H9 (cell line): ENCODE results near the gene CDO1. TPM values are rescaled to one million over a fixed set of nuclear protein-coding genes. Genes with fewer than 3 reads are reported as not detected.

Source experiments
- DNase-seq: peaks from one replicate; pipeline ENCODE4 v3.0.0-alpha.2; 2017
- H2AFZ ChIP-seq: one replicate; pipeline ENCODE4 v1.6.1; 2013; ENCODE audit warnings: mild to moderate bottlenecking, low read length, control low read depth, moderate library complexity
- H2AK5ac ChIP-seq: 2 replicates; pipeline ENCODE4 v1.6.1; 2013; ENCODE audit warnings: low read length, control low read depth, mixed read lengths; ENCODE audit not compliant: insufficient read length
- H2BK120ac ChIP-seq: one replicate; pipeline ENCODE4 v1.6.1; 2013; ENCODE audit warnings: low read depth, mild to moderate bottlenecking, low read length, control low read depth, inconsistent platforms; ENCODE audit not compliant: poor library complexity, severe bottlenecking
- H2BK12ac ChIP-seq: 2 replicates; pipeline ENCODE4 v1.6.1; 2013; ENCODE audit warnings: low read length, control low read depth, mixed read lengths, low read depth; ENCODE audit not compliant: insufficient read length
- H2BK15ac ChIP-seq: 2 replicates; pipeline ENCODE4 v1.6.1; 2013; ENCODE audit warnings: low read depth, low read length, control low read depth
- H2BK20ac ChIP-seq: one replicate; pipeline ENCODE4 v1.6.1; 2013; ENCODE audit warnings: low read depth, mild to moderate bottlenecking, low read length, control low read depth, inconsistent platforms; ENCODE audit not compliant: poor library complexity, severe bottlenecking
- H2BK5ac ChIP-seq: 2 replicates; pipeline ENCODE4 v1.6.1; 2013; ENCODE audit warnings: low read length, control low read depth, mixed read lengths; ENCODE audit not compliant: insufficient read length
- H3K14ac ChIP-seq: 2 replicates; pipeline ENCODE4 v1.6.1; 2013; ENCODE audit warnings: low read length, control low read depth; ENCODE audit not compliant: insufficient read depth
- H3K18ac ChIP-seq: 2 replicates; pipeline ENCODE4 v1.6.1; 2013; ENCODE audit warnings: low read depth, mild to moderate bottlenecking, mixed read lengths, low read length, control low read depth; ENCODE audit not compliant: insufficient read length
- H3K23ac ChIP-seq: 2 replicates; pipeline ENCODE4 v1.6.1; 2013; ENCODE audit warnings: low read length, control low read depth, mixed read lengths, low read depth; ENCODE audit not compliant: insufficient read length
- H3K23me2 ChIP-seq: 2 replicates; pipeline ENCODE4 v1.6.1; 2013; ENCODE audit warnings: low read depth, mild to moderate bottlenecking, mixed read lengths, low read length, control low read depth; ENCODE audit not compliant: insufficient read length, poor library complexity, severe bottlenecking
- H3K27ac ChIP-seq: 2 replicates; pipeline ENCODE4 v1.5.1; 2013; ENCODE audit warnings: low read length, control low read depth, mixed read lengths, low read depth; ENCODE audit not compliant: insufficient read length
- H3K27me3 ChIP-seq: 2 replicates; pipeline ENCODE4 v1.6.1; 2013; ENCODE audit warnings: low read length, control low read depth, inconsistent platforms; ENCODE audit not compliant: insufficient read depth
- H3K4ac ChIP-seq: 2 replicates; pipeline ENCODE4 v1.6.1; 2013; ENCODE audit warnings: low read depth, mild to moderate bottlenecking, control low read depth, inconsistent platforms, low read length, moderate library complexity
- H3K4me1 ChIP-seq: 2 replicates; pipeline ENCODE4 v1.6.1; 2013; ENCODE audit warnings: low read length, control low read depth, inconsistent platforms; ENCODE audit not compliant: insufficient read depth
- H3K4me2 ChIP-seq: 2 replicates; pipeline ENCODE4 v1.6.1; 2013; ENCODE audit warnings: low read length, control low read depth, mixed read lengths; ENCODE audit not compliant: insufficient read length, insufficient read depth
- H3K56ac ChIP-seq: 2 replicates; pipeline ENCODE4 v1.6.1; 2013; ENCODE audit warnings: low read depth, mild to moderate bottlenecking, mixed read lengths, low read length, control low read depth; ENCODE audit not compliant: insufficient read length
- H3K79me1 ChIP-seq: 2 replicates; pipeline ENCODE4 v1.6.1; 2013; ENCODE audit warnings: low read depth, mild to moderate bottlenecking, moderate library complexity, low read length, control low read depth, inconsistent platforms; ENCODE audit not compliant: insufficient read depth, poor library complexity, severe bottlenecking
- H3K79me2 ChIP-seq: 2 replicates; pipeline ENCODE4 v1.6.1; 2013; ENCODE audit warnings: low read length, control low read depth, inconsistent platforms; ENCODE audit not compliant: insufficient read depth
- H3K9ac ChIP-seq: 2 replicates; pipeline ENCODE4 v1.6.1; 2013; ENCODE audit warnings: low read length, control low read depth, mixed read lengths; ENCODE audit not compliant: insufficient read length; ENCODE audit errors: extremely low read depth
- H3K9me3 ChIP-seq: one replicate; pipeline ENCODE4 v1.6.1; 2013; ENCODE audit warnings: low read depth, low read length, inconsistent platforms; ENCODE audit not compliant: control insufficient read depth
- H3T11ph ChIP-seq: one replicate; pipeline ENCODE4 v1.6.1; 2013; ENCODE audit warnings: mild to moderate bottlenecking, low read length, control low read depth, inconsistent platforms
- H4K20me1 ChIP-seq: one replicate; pipeline ENCODE4 v1.6.1; 2013; ENCODE audit not compliant: control insufficient read depth, insufficient read length, insufficient read depth
- H4K5ac ChIP-seq: 2 replicates; pipeline ENCODE4 v1.6.1; 2013; ENCODE audit warnings: low read depth, mild to moderate bottlenecking, mixed read lengths, low read length, control low read depth; ENCODE audit not compliant: insufficient read length
- H4K8ac ChIP-seq: replicated peaks from 2 replicates; pipeline ENCODE4 v1.6.1; 2013; ENCODE audit warnings: low read length, control low read depth, mixed read lengths, low read depth; ENCODE audit not compliant: insufficient read length
- H4K91ac ChIP-seq: 2 replicates; pipeline ENCODE4 v1.6.1; 2013; ENCODE audit warnings: low read depth, mild to moderate bottlenecking, moderate library complexity, mixed read lengths, low read length, control low read depth; ENCODE audit not compliant: insufficient read length
- H3K27ac Mint-ChIP-seq, 3 experiments: 2 replicates in 2 of 3; 3 replicates in 1 of 3; pipeline ENCODE4 v1.8.0; 2020 to 2021; ENCODE audit warnings: mixed read lengths in 3 of 3, mild to moderate bottlenecking in 1 of 3, moderate library complexity in 1 of 3
- H3K27me3 Mint-ChIP-seq: 2 replicates; pipeline ENCODE4 v1.8.0; 2021; ENCODE audit warnings: low read depth, mild to moderate bottlenecking, moderate library complexity, mixed read lengths
- H3K36me3 Mint-ChIP-seq, 3 experiments: 2 replicates in 2 of 3; 3 replicates in 1 of 3; pipeline ENCODE4 v1.8.0; 2020 to 2021; ENCODE audit warnings: low read depth in 3 of 3, mixed read lengths in 3 of 3; ENCODE audit not compliant: insufficient read depth in 1 of 3
- H3K4me1 Mint-ChIP-seq, 2 experiments: 2 replicates each; pipeline ENCODE4 v1.8.0; 2020; ENCODE audit warnings: mixed read lengths in 2 of 2
- H3K4me3 Mint-ChIP-seq, 2 experiments: 2 replicates in 1 of 2; 3 replicates in 1 of 2; pipeline ENCODE4 v1.8.0; 2020 to 2021; ENCODE audit warnings: mild to moderate bottlenecking in 2 of 2, mixed read lengths in 2 of 2, moderate library complexity in 1 of 2
- H3K9me3 Mint-ChIP-seq, 2 experiments: 2 replicates in 1 of 2; 3 replicates in 1 of 2; pipeline ENCODE4 v1.8.0; 2020; ENCODE audit warnings: mild to moderate bottlenecking in 2 of 2, mixed read lengths in 2 of 2, moderate library complexity in 1 of 2
- WGBS: extraction: QIAGEN DNeasy Blood & Tissue Kit; methylation state at CpG from one replicate; pipeline ENCODE4 v1.1.7; 2013; ENCODE audit warnings: missing lambda C conversion rate, low lambda C conversion rate, mixed read lengths; ENCODE audit not compliant: insufficient read length; ENCODE audit errors: extremely low coverage; 5-methylcytosine and 5-hydroxymethylcytosine counted together
- total RNA-seq: library from RNA; stranded (reverse); gene quantifications from 2 replicates; pipeline ENCODE4 v1.2.1, GENCODE V29; 2021
- TF ChIP-seq, protein P1 (sequence below): fragments of 200-600 bp; sonication (generic); conservative IDR thresholded peaks from 3 replicates; pipeline ENCODE4 v1.8.0; 2021; ENCODE audit warnings: antibody characterized with exemption, mild to moderate bottlenecking

Gene CDO1
- total RNA-seq, 1 experiment from 2014 or later = 11.2 TPM

DNA sequence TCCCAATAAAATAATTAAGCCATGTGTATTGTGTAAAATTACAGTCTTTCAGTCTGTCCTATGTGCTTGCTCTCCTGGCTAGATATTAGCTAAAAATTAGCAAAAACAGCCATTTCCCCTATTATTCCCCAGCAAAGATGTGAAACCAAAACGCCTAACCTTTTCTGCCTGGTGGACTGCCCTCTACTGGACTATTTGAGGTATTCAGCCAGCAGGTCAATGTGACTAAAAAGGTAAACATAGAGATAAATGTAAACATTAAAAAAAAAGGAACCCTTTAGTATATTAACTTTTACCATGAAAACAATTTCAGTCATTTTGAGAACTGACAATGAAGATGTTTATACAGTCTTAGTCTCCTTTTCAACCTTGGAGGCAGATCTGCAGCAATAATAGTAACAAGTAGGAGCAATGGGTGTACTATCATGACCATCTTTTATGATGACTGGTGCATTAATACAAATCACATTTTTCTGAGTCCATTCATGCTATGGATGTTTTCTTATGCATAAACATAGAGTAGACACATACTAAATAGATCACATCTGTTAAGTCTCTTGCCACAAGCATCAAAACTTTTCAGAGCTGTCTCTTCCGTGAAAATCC, 14.8 kb upstream of the CDO1 start:
- WGBS = no CpG with 5 or more reads among the region's 2 CpGs
- peaks cover 1% of the 10 kb centered on the region in 2 experiments; a peak in 2 of 5 replicates for H3K9me3 Mint-ChIP-seq
- H3K4ac ChIP-seq = no peak overlapping the region

More for the DNA sequence above, 14.8 kb upstream of the CDO1 start:
- no peak overlapping the region for H2BK20ac ChIP-seq
- no peak overlapping the region for H2BK15ac ChIP-seq
- no peak overlapping the region for H2BK120ac ChIP-seq
- H3K14ac ChIP-seq = no peak overlapping the region
- no peak overlapping the region for H2AK5ac ChIP-seq
- H3K9ac ChIP-seq = no peak overlapping the region
- no peaks in the 10 kb centered on the region for H3K23me2 ChIP-seq
- H3K4me3 Mint-ChIP-seq = no peak overlapping the region
- no peak overlapping the region for H4K5ac ChIP-seq
- no peak overlapping the region for H4K91ac ChIP-seq
- no peaks in the 10 kb centered on the region for H3K4me1 Mint-ChIP-seq
- H4K8ac ChIP-seq = no peak overlapping the region
- H2BK12ac ChIP-seq = no peak overlapping the region
- no peak for DNase-seq
- no peaks in the 10 kb centered on the region for H3K79me1 ChIP-seq
- H2AFZ ChIP-seq = no peak overlapping the region
- no peak overlapping the region for H3K27ac Mint-ChIP-seq
- H4K20me1 ChIP-seq = no peaks in the 10 kb centered on the region
- TF ChIP-seq, protein P1, sequence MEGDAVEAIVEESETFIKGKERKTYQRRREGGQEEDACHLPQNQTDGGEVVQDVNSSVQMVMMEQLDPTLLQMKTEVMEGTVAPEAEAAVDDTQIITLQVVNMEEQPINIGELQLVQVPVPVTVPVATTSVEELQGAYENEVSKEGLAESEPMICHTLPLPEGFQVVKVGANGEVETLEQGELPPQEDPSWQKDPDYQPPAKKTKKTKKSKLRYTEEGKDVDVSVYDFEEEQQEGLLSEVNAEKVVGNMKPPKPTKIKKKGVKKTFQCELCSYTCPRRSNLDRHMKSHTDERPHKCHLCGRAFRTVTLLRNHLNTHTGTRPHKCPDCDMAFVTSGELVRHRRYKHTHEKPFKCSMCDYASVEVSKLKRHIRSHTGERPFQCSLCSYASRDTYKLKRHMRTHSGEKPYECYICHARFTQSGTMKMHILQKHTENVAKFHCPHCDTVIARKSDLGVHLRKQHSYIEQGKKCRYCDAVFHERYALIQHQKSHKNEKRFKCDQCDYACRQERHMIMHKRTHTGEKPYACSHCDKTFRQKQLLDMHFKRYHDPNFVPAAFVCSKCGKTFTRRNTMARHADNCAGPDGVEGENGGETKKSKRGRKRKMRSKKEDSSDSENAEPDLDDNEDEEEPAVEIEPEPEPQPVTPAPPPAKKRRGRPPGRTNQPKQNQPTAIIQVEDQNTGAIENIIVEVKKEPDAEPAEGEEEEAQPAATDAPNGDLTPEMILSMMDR = peak; percentile 88
- H3K27me3 Mint-ChIP-seq = no peaks in the 10 kb centered on the region
- peaks cover 11 to 56% (median 54%) of the 10 kb centered on the region in 3 experiments for H3K36me3 Mint-ChIP-seq
- no peaks in the 10 kb centered on the region for H3K79me2 ChIP-seq
- no peak overlapping the region for H3K18ac ChIP-seq
- no peak overlapping the region for H3K27ac ChIP-seq
- H3K4me2 ChIP-seq = no peak overlapping the region
- H3T11ph ChIP-seq = no peak overlapping the region
- no peak overlapping the region for H2BK5ac ChIP-seq
- H3K9me3 ChIP-seq = no peaks in the 10 kb centered on the region
- H3K56ac ChIP-seq = no peak overlapping the region
- no peak overlapping the region for H3K23ac ChIP-seq
- no peaks in the 10 kb centered on the region for H3K4me1 ChIP-seq
- H3K27me3 ChIP-seq = no peaks in the 10 kb centered on the region
